Lower lobe of right lung (tissue), 2 donors: ENCODE data around the gene CRKL. TPM values are rescaled to one million over a fixed set of nuclear protein-coding genes. Genes with fewer than 3 reads are reported as not detected.

Experiments used
- ATAC-seq, 2 donors: fragments of 200-7000 bp; cut with Tn5 transposase; one replicate each; pipeline ENCODE4 v1.9.1; 2020 to 2022; ENCODE audit warnings: mild to moderate bottlenecking in 2 of 2, moderate library complexity in 2 of 2
- DNase-seq: peaks from one replicate; pipeline ENCODE4 v3.0.0-alpha.2; 2020
- H3K27ac ChIP-seq: fragments of 200-600 bp; one replicate; pipeline ENCODE4 v1.8.0; 2022
- H3K27me3 ChIP-seq: fragments of 200-600 bp; one replicate; pipeline ENCODE4 v1.8.0; 2022; ENCODE audit warnings: low read depth
- H3K36me3 ChIP-seq: fragments of 200-600 bp; one replicate; pipeline ENCODE4 v1.8.0; 2022; ENCODE audit warnings: mild to moderate bottlenecking
- H3K4me1 ChIP-seq: fragments of 200-600 bp; one replicate; pipeline ENCODE4 v1.8.0; 2022
- H3K4me3 ChIP-seq: fragments of 200-600 bp; one replicate; pipeline ENCODE4 v1.8.0; 2022; ENCODE audit warnings: mild to moderate bottlenecking
- H3K9me3 ChIP-seq: fragments of 200-600 bp; one replicate; pipeline ENCODE4 v1.8.0; 2022
- intact Hi-C: fragments of 100-400 bp; cut with DNase I; formaldehyde crosslinking; loops from one replicate; pipeline ENCODE4 v1.11.0; 2022
- total RNA-seq: library from RNA; stranded (reverse); fragmentation: NEBNext Ultra II Directional; extraction: Animal tissue kit (Norgen Biotek cat#: 25700); gene quantifications from one replicate; pipeline ENCODE4 v1.2.1, GENCODE V29; 2021
- TF ChIP-seq, protein P1 (sequence below): fragments of 200-600 bp; IDR thresholded peaks from one replicate; pipeline ENCODE4 v1.8.0; 2022; ENCODE audit warnings: antibody characterized with exemption, mild to moderate bottlenecking
- donor health status: DM: no; HTN: yes; CAD: no; lungs with severe emphysema.

The CRKL gene
- total RNA-seq, 1 donor from 2014 or later, result 53.5 TPM

DNA sequence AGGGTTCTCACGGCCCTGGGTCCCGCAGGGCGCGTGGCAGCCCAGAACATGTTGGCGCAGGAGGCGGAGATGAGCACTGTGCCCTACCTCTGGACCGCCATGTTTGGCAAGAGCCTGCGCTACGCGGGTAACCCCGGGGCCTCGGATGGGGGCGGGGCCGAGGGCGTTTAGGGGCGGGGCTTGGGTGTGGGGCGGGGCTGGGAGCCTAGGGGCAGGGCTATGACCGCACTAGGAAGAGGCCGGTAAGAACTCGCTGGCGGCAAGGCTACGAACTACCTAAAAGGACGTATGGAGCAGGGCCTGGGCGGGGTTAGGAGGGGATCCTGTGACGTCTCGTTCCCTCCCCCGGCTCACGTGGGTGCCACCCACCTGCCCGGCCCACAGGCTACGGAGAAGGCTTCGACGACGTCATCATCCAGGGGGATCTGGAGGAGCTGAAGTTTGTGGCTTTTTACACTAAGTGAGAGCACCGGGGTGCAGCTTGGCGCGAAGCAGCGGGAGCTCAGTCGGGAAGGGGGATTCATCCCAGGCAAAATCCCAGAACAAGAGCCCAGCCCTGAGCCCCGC is 62.1 kb downstream of the CRKL start:
- Histone ChIP-seq H3K4me3 (peak overlapping the region; percentile 43), H3K4me1 (peaks cover 33% of the 10 kb centered on the region), H3K27me3 (no peaks in the 10 kb centered on the region), H3K9me3 (peaks cover 4% of the 10 kb centered on the region), H3K36me3 (peaks cover 3% of the 10 kb centered on the region), H3K27ac (no peak overlapping the region)
- TF ChIP-seq, protein P1, sequence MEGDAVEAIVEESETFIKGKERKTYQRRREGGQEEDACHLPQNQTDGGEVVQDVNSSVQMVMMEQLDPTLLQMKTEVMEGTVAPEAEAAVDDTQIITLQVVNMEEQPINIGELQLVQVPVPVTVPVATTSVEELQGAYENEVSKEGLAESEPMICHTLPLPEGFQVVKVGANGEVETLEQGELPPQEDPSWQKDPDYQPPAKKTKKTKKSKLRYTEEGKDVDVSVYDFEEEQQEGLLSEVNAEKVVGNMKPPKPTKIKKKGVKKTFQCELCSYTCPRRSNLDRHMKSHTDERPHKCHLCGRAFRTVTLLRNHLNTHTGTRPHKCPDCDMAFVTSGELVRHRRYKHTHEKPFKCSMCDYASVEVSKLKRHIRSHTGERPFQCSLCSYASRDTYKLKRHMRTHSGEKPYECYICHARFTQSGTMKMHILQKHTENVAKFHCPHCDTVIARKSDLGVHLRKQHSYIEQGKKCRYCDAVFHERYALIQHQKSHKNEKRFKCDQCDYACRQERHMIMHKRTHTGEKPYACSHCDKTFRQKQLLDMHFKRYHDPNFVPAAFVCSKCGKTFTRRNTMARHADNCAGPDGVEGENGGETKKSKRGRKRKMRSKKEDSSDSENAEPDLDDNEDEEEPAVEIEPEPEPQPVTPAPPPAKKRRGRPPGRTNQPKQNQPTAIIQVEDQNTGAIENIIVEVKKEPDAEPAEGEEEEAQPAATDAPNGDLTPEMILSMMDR, result no peak
- ATAC-seq, result peak; percentile 77 to 84
- DNase-seq, result peak; percentile 92
- intact Hi-C loops, result no loop called here

DNA sequence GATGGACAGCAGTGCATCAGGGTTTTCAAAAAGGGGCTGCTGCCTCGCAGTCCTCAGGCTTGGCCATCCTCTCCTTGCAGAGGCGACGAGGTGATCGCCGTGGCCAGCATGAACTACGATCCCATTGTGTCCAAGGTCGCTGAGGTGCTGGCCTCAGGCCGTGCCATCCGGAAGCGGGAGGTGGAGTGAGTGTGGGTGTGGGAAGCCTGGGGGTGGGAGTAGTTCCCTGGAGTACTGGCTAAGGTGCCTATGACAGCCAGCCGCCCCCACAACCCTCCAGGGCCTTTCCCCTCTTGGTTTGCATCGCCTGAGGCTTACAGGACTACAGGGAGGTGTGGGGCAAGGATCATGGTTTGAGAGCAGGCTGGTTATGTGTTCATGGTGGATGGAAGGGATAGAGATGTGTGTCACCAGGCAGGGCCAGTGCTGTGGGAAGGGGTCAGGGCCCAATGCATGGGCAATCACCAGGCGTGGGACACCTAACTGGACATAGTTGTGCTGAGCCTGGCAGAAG is 62.8 kb downstream of the CRKL start:
- TF ChIP-seq, protein P1, result no peak
- no peak overlapping the region for H3K27ac ChIP-seq

DNA sequence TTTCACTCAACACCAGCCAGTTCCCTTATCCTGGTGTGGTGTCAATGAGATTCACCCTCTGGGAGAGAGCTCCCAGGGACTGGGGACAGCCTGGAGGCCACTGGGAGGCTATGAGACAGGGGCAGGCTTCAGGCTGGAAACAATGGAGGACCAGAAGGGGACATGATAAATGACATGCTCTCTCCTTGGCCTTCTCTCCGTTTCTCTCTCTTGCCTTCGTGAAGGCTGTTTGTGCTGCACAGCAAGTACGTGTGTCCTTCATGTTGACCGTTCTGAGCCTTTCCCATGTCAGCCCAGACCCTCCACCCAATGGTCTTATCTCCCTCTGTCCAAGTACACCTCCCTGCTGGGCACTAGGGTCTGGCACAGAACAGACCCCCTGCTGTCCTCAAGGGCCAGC is 63.3 kb downstream of the CRKL start:
- ATAC-seq, result no peak
- H3K4me3 ChIP-seq, result no peak overlapping the region
- H3K4me1 ChIP-seq, result peaks cover 33% of the 10 kb centered on the region
- H3K36me3 ChIP-seq, result peaks cover 6% of the 10 kb centered on the region
- no peak overlapping the region for H3K27ac ChIP-seq
- TF ChIP-seq, protein P1, result no peak
- DNase-seq, result no peak
- H3K27me3 ChIP-seq, result no peaks in the 10 kb centered on the region
- intact Hi-C loops, result no loop called here
- H3K9me3 ChIP-seq, result peaks cover 4% of the 10 kb centered on the region

More for the DNA sequence above, 62.8 kb downstream of the CRKL start:
- no peaks in the 10 kb centered on the region for H3K27me3 ChIP-seq
- DNase-seq (no peak), ATAC-seq (no peak)
- H3K4me1 ChIP-seq, result peaks cover 33% of the 10 kb centered on the region
- peaks cover 4% of the 10 kb centered on the region for H3K9me3 ChIP-seq
- peaks cover 3% of the 10 kb centered on the region for H3K36me3 ChIP-seq
- intact Hi-C loops, result no loop called here
- H3K4me3 ChIP-seq, result peak overlapping the region; percentile 43

DNA sequence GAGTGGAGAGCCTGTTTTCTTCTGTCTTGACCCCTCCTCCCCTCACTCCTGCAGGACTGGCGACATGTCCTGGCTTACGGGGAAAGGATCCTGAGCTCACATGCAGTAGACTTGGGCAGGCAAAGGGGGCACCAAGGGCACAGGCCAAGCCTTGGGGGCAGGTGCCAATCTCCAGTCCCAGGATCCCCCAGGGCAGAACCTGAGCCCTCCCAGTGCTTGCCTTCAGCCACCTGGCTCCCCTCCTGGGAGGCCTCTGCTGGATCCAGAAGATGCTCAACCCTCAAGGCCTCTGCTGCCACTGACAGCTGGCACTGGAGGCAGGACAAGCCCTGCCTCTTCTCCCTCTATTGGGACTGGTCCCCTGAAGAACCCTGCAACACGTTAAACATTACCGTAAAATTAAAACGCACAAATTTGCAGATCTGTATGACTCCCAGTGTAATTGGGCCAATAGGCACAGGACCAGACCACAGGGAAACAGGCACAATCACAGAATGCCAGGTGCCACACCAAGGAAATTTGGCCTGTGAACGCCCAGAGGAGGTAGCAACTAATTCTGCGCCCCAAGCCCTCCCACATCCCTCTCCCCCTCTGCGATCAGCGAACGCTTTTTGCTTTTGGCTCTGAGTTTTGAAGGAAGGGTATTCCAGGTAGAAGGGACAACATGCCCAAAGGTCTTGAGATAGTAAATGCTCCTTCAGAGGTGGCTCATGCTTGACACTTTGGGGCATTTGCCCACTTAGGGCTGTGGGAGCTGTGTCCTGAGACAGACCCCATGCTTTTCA is 63.9 kb downstream of the CRKL start:
- Histone ChIP-seq H3K27ac (peak overlapping the region; percentile 92), H3K9me3 (peaks cover 4% of the 10 kb centered on the region), H3K4me3 (peak overlapping the region; percentile 90), H3K4me1 (peaks cover 33% of the 10 kb centered on the region), H3K27me3 (no peaks in the 10 kb centered on the region), H3K36me3 (peaks cover 12% of the 10 kb centered on the region)
- ATAC-seq (no peak), DNase-seq (no peak)
- TF ChIP-seq, protein P1, result no peak
- intact Hi-C loops, result no loop called here

DNA sequence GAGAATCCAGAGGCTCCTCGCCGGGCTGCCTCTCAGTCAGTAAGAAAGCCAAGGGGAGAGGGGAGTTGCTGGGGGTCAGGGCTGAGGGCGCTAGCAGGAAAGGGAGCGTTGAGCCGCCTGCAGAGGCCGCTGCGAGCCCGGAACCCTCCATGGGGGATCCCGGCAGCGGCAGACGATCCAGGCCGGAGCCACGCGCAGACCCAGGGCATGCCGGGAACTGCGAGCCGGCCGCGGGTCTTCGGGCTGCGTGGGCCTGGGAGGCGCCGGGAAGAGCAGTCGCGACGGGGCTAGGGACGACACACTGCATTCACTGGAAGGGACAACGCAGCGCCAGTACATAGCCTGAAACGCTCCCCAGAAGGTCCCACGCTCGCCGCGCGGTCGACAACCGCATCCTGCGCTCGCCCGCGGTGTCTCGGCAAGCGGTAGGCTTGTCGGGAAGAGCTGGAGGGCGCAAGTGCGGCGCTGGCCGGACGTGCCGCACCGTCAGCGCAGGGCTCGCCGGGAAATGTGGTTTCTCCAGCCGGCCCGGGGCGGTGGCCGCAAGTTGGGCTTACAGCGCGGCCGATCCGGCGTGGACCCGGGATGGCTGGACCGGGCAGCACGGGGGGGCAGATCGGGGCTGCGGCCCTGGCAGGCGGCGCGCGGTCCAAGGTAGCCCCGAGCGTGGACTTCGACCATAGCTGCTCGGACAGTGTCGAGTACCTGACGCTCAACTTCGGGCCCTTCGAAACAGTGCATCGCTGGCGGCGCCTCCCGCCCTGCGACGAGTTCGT is 64.8 kb downstream of the CRKL start, which contains the start of gene LZTR1:
TSS of gene LZTR1 (plus strand) at position 511 of the 776 bp plus-strand sequence. CDS start at position 586, 75 bp downstream.
- Histone ChIP-seq H3K36me3 (peaks cover 20% of the 10 kb centered on the region), H3K4me3 (peak within 1 kb of the TSS; percentile 90), H3K27ac (peak within 1 kb of the TSS; percentile 92), H3K4me1 (peaks cover 33% of the 10 kb centered on the region), H3K27me3 (no peaks in the 10 kb centered on the region), H3K9me3 (peaks cover 4% of the 10 kb centered on the region)
- ATAC-seq (peak; percentile 93 to 95), DNase-seq (peak; percentile 90)
- intact Hi-C loops, result no loop called here
- TF ChIP-seq, protein P1, result peak; percentile 59
